Keratinocyte (primary cell): ENCODE results near the gene PHF14. TPM values are rescaled to one million over a fixed set of nuclear protein-coding genes. Genes with fewer than 3 reads are reported as not detected.

Experiments
- DNase-seq: peaks from one replicate; pipeline ENCODE4 v3.0.0-alpha.2; 2011; ENCODE audit warnings: low read depth, missing footprints, low spot score
- FAIRE-seq: peaks from 2 replicates; lab custom pipeline; 2011; peaks lifted over from hg19 to GRCh38; lab: Jason Lieb, UNC
- H2AFZ ChIP-seq: 2 replicates; pipeline ENCODE4 v1.6.0; 2012; ENCODE audit warnings: low read length, control low read depth, inconsistent platforms; ENCODE audit not compliant: control insufficient read depth
- H3K27ac ChIP-seq: 2 replicates; pipeline ENCODE4 v1.5.1; 2011; ENCODE audit warnings: low read length; ENCODE audit not compliant: control insufficient read depth, insufficient read depth
- H3K27me3 ChIP-seq: 3 replicates; pipeline ENCODE4 v1.6.0; 2011; ENCODE audit warnings: low read length; ENCODE audit not compliant: control insufficient read depth, insufficient read depth; ENCODE audit errors: extremely low read depth
- H3K36me3 ChIP-seq, 2 experiments: 2 replicates in 1 of 2; 3 replicates in 1 of 2; pipeline ENCODE4 v1.5.1; 2011; ENCODE audit warnings: low read length in 2 of 2, mild to moderate bottlenecking in 1 of 2; ENCODE audit not compliant: control insufficient read depth in 2 of 2, insufficient read depth in 2 of 2; ENCODE audit errors: extremely low read depth in 1 of 2
- H3K4me1 ChIP-seq: 3 replicates; pipeline ENCODE4 v1.5.1; 2011; ENCODE audit warnings: low read length; ENCODE audit not compliant: control insufficient read depth, insufficient read depth; ENCODE audit errors: extremely low read depth
- H3K4me2 ChIP-seq: 3 replicates; pipeline ENCODE4 v1.6.0; 2011; ENCODE audit warnings: low read depth, low read length; ENCODE audit not compliant: control insufficient read depth, insufficient read depth; ENCODE audit errors: extremely low read depth
- H3K4me3 ChIP-seq, 3 experiments: fragments of 200-600 bp in 1 of 3; sonication (generic) in 1 of 3; 2 replicates in 2 of 3; 3 replicates in 1 of 3; pipeline ENCODE4 v1.5.1; 2011 to 2016; ENCODE audit warnings: low read length in 3 of 3, mild to moderate bottlenecking in 3 of 3, control low read depth in 2 of 3, inconsistent platforms in 1 of 3, low read depth in 1 of 3, mixed read lengths in 1 of 3, mixed run types in 1 of 3, moderate library complexity in 1 of 3; ENCODE audit not compliant: control insufficient read depth in 2 of 3, insufficient read depth in 2 of 3; ENCODE audit errors: extremely low read depth in 1 of 3
- H3K79me2 ChIP-seq: 2 replicates; pipeline ENCODE4 v1.6.0; 2012; ENCODE audit warnings: low read length; ENCODE audit not compliant: control insufficient read depth, insufficient read depth
- H3K9ac ChIP-seq: 3 replicates; pipeline ENCODE4 v1.6.0; 2011; ENCODE audit warnings: low read length; ENCODE audit not compliant: control insufficient read depth, insufficient read depth; ENCODE audit errors: extremely low read depth
- H3K9me1 ChIP-seq: 3 replicates; pipeline ENCODE4 v1.6.0; 2011; ENCODE audit warnings: low read length; ENCODE audit not compliant: control insufficient read depth, insufficient read depth; ENCODE audit errors: extremely low read depth
- H3K9me3 ChIP-seq: 2 replicates; pipeline ENCODE4 v1.5.1; 2012; ENCODE audit warnings: low read depth, low read length; ENCODE audit not compliant: control insufficient read depth
- H4K20me1 ChIP-seq: 3 replicates; pipeline ENCODE4 v1.6.0; 2011; ENCODE audit warnings: low read length; ENCODE audit not compliant: control insufficient read depth, insufficient read depth; ENCODE audit errors: extremely low read depth
- EZH2 ChIP-seq: IDR thresholded peaks from one replicate; pipeline ENCODE4 v1.6.1; 2012; ENCODE audit warnings: inconsistent platforms, mild to moderate bottlenecking, low read length, moderate library complexity
- dilution Hi-C: fragments of 300-500 bp; cut with MboI; formaldehyde crosslinking; loops from one replicate; pipeline ENCODE4 v1.7.0; 2020; ENCODE audit warnings: low sequenced_read_pairs; ENCODE audit not compliant: extremely low pct_ligation_motif_present
- polyA plus RNA-seq, 5 experiments: library from polyadenylated mRNA; depleted of rRNA in 3 of 5; stranded (reverse) in 3 of 5; stranded (forward) in 1 of 5; unstranded in 1 of 5; fragments of >200 nt; gene quantifications; 1 replicate in 1 of 5; 2 replicates in 3 of 5; 3 replicates in 1 of 5; pipeline versions ENCODE4 v1.2.1 to v1.2.3, GENCODE V29; 2011 to 2012; ENCODE audit warnings: missing spikeins in 2 of 5, low read depth in 1 of 5, low replicate concordance in 1 of 5
- TF ChIP-seq, protein P1 (sequence below), 3 experiments: IDR thresholded peaks in 1 of 3; conservative IDR thresholded peaks in 1 of 3; optimal IDR thresholded peaks in 1 of 3; 2 replicates in 2 of 3; 3 replicates in 1 of 3; pipeline versions ENCODE3 to v1.5.1; 2011; ENCODE audit warnings: low read length in 3 of 3, mild to moderate bottlenecking in 3 of 3, moderate library complexity in 2 of 3, control low read depth in 1 of 3, inconsistent platforms in 1 of 3; ENCODE audit not compliant: insufficient read depth in 2 of 3; ENCODE audit errors: extremely low read depth in 1 of 3

PHF14 gene
- polyA plus RNA-seq, 1 donor (not counting 4 experiments of a cell fraction or from before 2014, with no cell fraction given) = 16.9 TPM

GRCh38 chr7:11181590-11181989 lies 207.9 kb downstream of the PHF14 start:
- Histone ChIP-seq H3K4me1 (no peaks in the 10 kb centered on the region), H3K9me3 (no peaks in the 10 kb centered on the region), H3K36me3 (no peaks in the 10 kb centered on the region), H3K9ac (no peak overlapping the region), H2AFZ (no peak overlapping the region), H3K4me3 (no peak overlapping the region), H3K9me1 (no peaks in the 10 kb centered on the region), H3K27ac (no peak overlapping the region), H3K27me3 (no peaks in the 10 kb centered on the region), H3K79me2 (no peaks in the 10 kb centered on the region), H4K20me1 (no peaks in the 10 kb centered on the region), H3K4me2 (no peak overlapping the region)
- dilution Hi-C loops = no loop called here
- no peak for FAIRE-seq
- TF ChIP-seq, protein P1, sequence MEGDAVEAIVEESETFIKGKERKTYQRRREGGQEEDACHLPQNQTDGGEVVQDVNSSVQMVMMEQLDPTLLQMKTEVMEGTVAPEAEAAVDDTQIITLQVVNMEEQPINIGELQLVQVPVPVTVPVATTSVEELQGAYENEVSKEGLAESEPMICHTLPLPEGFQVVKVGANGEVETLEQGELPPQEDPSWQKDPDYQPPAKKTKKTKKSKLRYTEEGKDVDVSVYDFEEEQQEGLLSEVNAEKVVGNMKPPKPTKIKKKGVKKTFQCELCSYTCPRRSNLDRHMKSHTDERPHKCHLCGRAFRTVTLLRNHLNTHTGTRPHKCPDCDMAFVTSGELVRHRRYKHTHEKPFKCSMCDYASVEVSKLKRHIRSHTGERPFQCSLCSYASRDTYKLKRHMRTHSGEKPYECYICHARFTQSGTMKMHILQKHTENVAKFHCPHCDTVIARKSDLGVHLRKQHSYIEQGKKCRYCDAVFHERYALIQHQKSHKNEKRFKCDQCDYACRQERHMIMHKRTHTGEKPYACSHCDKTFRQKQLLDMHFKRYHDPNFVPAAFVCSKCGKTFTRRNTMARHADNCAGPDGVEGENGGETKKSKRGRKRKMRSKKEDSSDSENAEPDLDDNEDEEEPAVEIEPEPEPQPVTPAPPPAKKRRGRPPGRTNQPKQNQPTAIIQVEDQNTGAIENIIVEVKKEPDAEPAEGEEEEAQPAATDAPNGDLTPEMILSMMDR (optimal IDR thresholded peaks at IDR 0.05 in 1 of 3, IDR thresholded peaks at IDR 0.05 in 1 of 3, conservative IDR thresholded peaks at IDR 0.05 in 1 of 3; ENCODE audit: extremely low read depth in 1 of 3, insufficient read depth in 2 of 3, low read length in 3 of 3) = no peak
- no peak for TF ChIP-seq EZH2
- no peak for DNase-seq

DNA sequence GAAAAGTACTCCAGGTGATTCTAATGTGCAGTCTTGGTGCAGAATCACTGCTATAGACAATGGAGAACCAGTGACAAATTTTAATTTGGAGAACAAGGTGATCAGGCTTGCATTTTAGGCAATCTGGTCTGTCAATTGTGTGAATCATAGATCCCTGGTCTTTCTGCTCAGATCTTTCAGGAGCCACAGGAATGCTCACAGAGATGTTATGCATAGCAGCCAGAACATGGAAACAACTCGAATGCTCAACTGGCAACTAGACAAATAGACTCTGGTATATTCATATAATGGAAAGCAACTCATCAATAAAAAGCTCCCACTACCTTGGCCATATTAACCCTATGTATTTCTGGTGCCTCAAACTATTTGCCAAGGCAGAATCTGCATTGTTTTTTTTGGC lies 209.1 kb downstream of the PHF14 start:
- H2AFZ ChIP-seq = no peak overlapping the region
- no peaks in the 10 kb centered on the region for H3K4me1 ChIP-seq
- DNase-seq (no peak), FAIRE-seq (no peak)
- H3K4me2 ChIP-seq = no peak overlapping the region
- H3K36me3 ChIP-seq = no peaks in the 10 kb centered on the region
- dilution Hi-C loops = no loop called here
- H3K9me3 ChIP-seq = no peaks in the 10 kb centered on the region
- no peaks in the 10 kb centered on the region for H3K79me2 ChIP-seq
- H3K27ac ChIP-seq = no peak overlapping the region
- H3K4me3 ChIP-seq = no peak overlapping the region
- no peak overlapping the region for H3K9ac ChIP-seq
- no peak for TF ChIP-seq EZH2
- TF ChIP-seq, protein P1 (optimal IDR thresholded peaks at IDR 0.05 in 1 of 3, IDR thresholded peaks at IDR 0.05 in 1 of 3, conservative IDR thresholded peaks at IDR 0.05 in 1 of 3; ENCODE audit: extremely low read depth in 1 of 3, insufficient read depth in 2 of 3, low read length in 3 of 3) = no peak
- no peaks in the 10 kb centered on the region for H4K20me1 ChIP-seq
- no peaks in the 10 kb centered on the region for H3K27me3 ChIP-seq
- no peaks in the 10 kb centered on the region for H3K9me1 ChIP-seq
